Activated CD4-positive, alpha-beta T cell treated with anti-CD3 and anti-CD28 coated beads for 4 hours (primary cell): ENCODE measurements around the gene ATF1.
A peak's percentile ranks its signal among the peaks of the same experiment; 100 is the strongest.
"Not testable (repeated sequence)": the region's sequence is repeated elsewhere in the genome, so short reads cannot be mapped to it uniquely, and the experiment has no call there.

ENCODE experiments used
- DNase-seq, 2 donors: peaks; one replicate each; pipeline ENCODE4 v3.0.0-alpha.2; 2020

ATF1 gene

GRCh38 chr12:50753232-50753769, 10.6 kb upstream of the ATF1 start:
- DNase-seq, result no peak

- peak; percentile 20 to 33 for DNase-seq
Measured at GRCh38 chr12:50764286-50765094, 589 bp downstream of the ATF1 start.

GRCh38 chr12:50765095-50765911, 1.4 kb downstream of the ATF1 start:
- peak; percentile 38 to 44 for DNase-seq

- no peak for DNase-seq
Measured at GRCh38 chr12:50768391-50768790, 4.5 kb downstream of the ATF1 start.

- not testable (repeated sequence) for DNase-seq
Measured at GRCh38 chr12:50768813-50769212, 4.9 kb downstream of the ATF1 start.

GRCh38 chr12:50771409-50771808, 7.5 kb downstream of the ATF1 start:
- no peak for DNase-seq

GRCh38 chr12:50772470-50772869, 8.6 kb downstream of the ATF1 start:
- DNase-seq, result no peak

GRCh38 chr12:50772877-50773276, 9.0 kb downstream of the ATF1 start:
- no peak for DNase-seq

GRCh38 chr12:50775251-50775650, 11.3 kb downstream of the ATF1 start:
- DNase-seq, result no peak

- no peak for DNase-seq
Measured at GRCh38 chr12:50776749-50777728, 13.1 kb downstream of the ATF1 start.

- DNase-seq, result no peak
Measured at GRCh38 chr12:50778663-50779590, 15.0 kb downstream of the ATF1 start.

- DNase-seq, result no peak
Measured at GRCh38 chr12:50780013-50780412, 16.1 kb downstream of the ATF1 start.

GRCh38 chr12:50784501-50784900, 20.6 kb downstream of the ATF1 start:
- no peak for DNase-seq

GRCh38 chr12:50785406-50786001, 21.6 kb downstream of the ATF1 start:
- no peak for DNase-seq

- no peak for DNase-seq
Measured at GRCh38 chr12:50786498-50787231, 22.8 kb downstream of the ATF1 start.

GRCh38 chr12:50787618-50788017, 23.7 kb downstream of the ATF1 start:
- no peak for DNase-seq

- DNase-seq, result no peak
Measured at GRCh38 chr12:50788561-50788960, 24.7 kb downstream of the ATF1 start.

GRCh38 chr12:50790081-50790480, 26.2 kb downstream of the ATF1 start:
- no peak for DNase-seq

GRCh38 chr12:50799908-50800307, 36.0 kb downstream of the ATF1 start:
- DNase-seq, result no peak

GRCh38 chr12:50803230-50803875, 39.5 kb downstream of the ATF1 start:
- no peak for DNase-seq
